GM18508 (cell line): ENCODE data around the gene MOB1A.
"Not testable (repeated sequence)": the region's sequence is repeated elsewhere in the genome, so short reads cannot be mapped to it uniquely, and the experiment has no call there.

ENCODE experiments used
- ATAC-seq: cut with Tn5 transposase; IDR thresholded peaks from one replicate; pipeline ENCODE4 v1.9.1; 2021; ENCODE audit warnings: moderate number of reproducible peaks; ENCODE audit not compliant: insufficient read depth, unreplicated experiment

MOB1A gene

GRCh38 chr2:74149570-74150319 is 28.9 kb downstream of the MOB1A start:
- no peak for ATAC-seq

GRCh38 chr2:74149247-74149525 is 29.5 kb downstream of the MOB1A start:
- ATAC-seq, result no peak

- no peak for ATAC-seq
Observed at GRCh38 chr2:74148457-74149246, 30.0 kb downstream of the MOB1A start.

GRCh38 chr2:74147727-74148456 is 30.8 kb downstream of the MOB1A start, which contains the start of gene BOLA3:
TSS of gene BOLA3 (minus strand) at chr2:74147912. CDS start at chr2:74147874, 38 bp downstream.
- ATAC-seq, result peak; percentile 47

- ATAC-seq, result peak; percentile 16
Observed at GRCh38 chr2:74146929-74147726, 31.6 kb downstream of the MOB1A start.

- no peak for ATAC-seq
Observed at GRCh38 chr2:74142340-74142739, 36.3 kb downstream of the MOB1A start.

GRCh38 chr2:74138600-74139323 is 39.9 kb downstream of the MOB1A start:
- ATAC-seq, result no peak

- no peak for ATAC-seq
Observed at GRCh38 chr2:74137651-74138599, 40.8 kb downstream of the MOB1A start.

GRCh38 chr2:74131901-74132300 is 46.8 kb downstream of the MOB1A start:
- ATAC-seq, result no peak

GRCh38 chr2:74130211-74130995 is 48.3 kb downstream of the MOB1A start:
- no peak for ATAC-seq

GRCh38 chr2:74128206-74128605 is 50.5 kb downstream of the MOB1A start:
- no peak for ATAC-seq

GRCh38 chr2:74123955-74124354 is 54.7 kb downstream of the MOB1A start:
- ATAC-seq, result not testable (repeated sequence)

- not testable (repeated sequence) for ATAC-seq
Observed at GRCh38 chr2:74121846-74122245, 56.8 kb downstream of the MOB1A start.

- ATAC-seq, result no peak
Observed at GRCh38 chr2:74119912-74120825, 58.5 kb downstream of the MOB1A start.

GRCh38 chr2:74119339-74119738 is 59.3 kb downstream of the MOB1A start:
- no peak for ATAC-seq

- ATAC-seq, result no peak
Observed at GRCh38 chr2:74111380-74111779, 67.3 kb downstream of the MOB1A start.

- no peak for ATAC-seq
Observed at GRCh38 chr2:74110537-74110936, 68.1 kb downstream of the MOB1A start.
